ENCODE measurements around the gene MET. TPM values are rescaled to one million over a fixed set of nuclear protein-coding genes. Genes with fewer than 3 reads are reported as not detected.

Gene MET
- total RNA-seq, 1 experiment from 2014 or later: 5.0 TPM

GRCh38 chr7:116647290-116647689, 24.7 kb upstream of the MET start:
- no peak overlapping the region for H3K27ac Mint-ChIP-seq
- Histone ChIP-seq H3K23me2 (ENCODE audit: insufficient read length, low read depth, low read length, poor library complexity, severe bottlenecking) (no peaks in the 10 kb centered on the region), H4K8ac (replicated peaks; ENCODE audit: insufficient read length, low read depth, low read length) (no peak overlapping the region), H3K4me2 (ENCODE audit: insufficient read depth, insufficient read length, low read length) (no peak overlapping the region), H3K27ac (ENCODE audit: insufficient read length, low read depth, low read length) (no peak overlapping the region), H3K56ac (ENCODE audit: insufficient read length, low read depth, low read length) (no peak overlapping the region), H3K23ac (ENCODE audit: insufficient read length, low read depth, low read length) (no peak overlapping the region), H4K20me1 (ENCODE audit: control insufficient read depth, insufficient read depth, insufficient read length) (no peaks in the 10 kb centered on the region), H3K79me2 (ENCODE audit: insufficient read depth, low read length) (no peaks in the 10 kb centered on the region), H3T11ph (ENCODE audit: low read length) (no peak overlapping the region), H2BK15ac (ENCODE audit: low read depth, low read length) (no peak overlapping the region), H2BK120ac (ENCODE audit: low read depth, low read length, poor library complexity, severe bottlenecking) (no peak overlapping the region), H2BK20ac (ENCODE audit: low read depth, low read length, poor library complexity, severe bottlenecking) (no peak overlapping the region), H4K91ac (ENCODE audit: insufficient read length, low read depth, low read length) (no peak overlapping the region), H2AFZ (ENCODE audit: low read length) (no peak overlapping the region), H2AK5ac (ENCODE audit: insufficient read length, low read length) (no peak overlapping the region), H2BK12ac (ENCODE audit: insufficient read length, low read depth, low read length) (no peak overlapping the region), H3K27me3 (ENCODE audit: insufficient read depth, low read length) (no peaks in the 10 kb centered on the region), H3K18ac (ENCODE audit: insufficient read length, low read depth, low read length) (no peak overlapping the region), H3K4ac (ENCODE audit: low read depth, low read length) (no peak overlapping the region), H3K9ac (ENCODE audit: extremely low read depth, insufficient read length, low read length) (no peak overlapping the region), H3K4me1 (ENCODE audit: insufficient read depth, low read length) (no peaks in the 10 kb centered on the region), H2BK5ac (ENCODE audit: insufficient read length, low read length) (no peak overlapping the region), H3K79me1 (ENCODE audit: insufficient read depth, low read depth, low read length, poor library complexity, severe bottlenecking) (no peaks in the 10 kb centered on the region), H3K9me3 (ENCODE audit: control insufficient read depth, low read depth, low read length) (no peaks in the 10 kb centered on the region), H3K14ac (ENCODE audit: insufficient read depth, low read length) (no peak overlapping the region), H4K5ac (ENCODE audit: insufficient read length, low read depth, low read length) (no peak overlapping the region)
- H3K36me3 Mint-ChIP-seq (ENCODE audit: insufficient read depth in 1 of 3, low read depth in 3 of 3): no peaks in the 10 kb centered on the region
- H3K27me3 Mint-ChIP-seq (ENCODE audit: low read depth): peaks cover 2% of the 10 kb centered on the region; the same call in 1 of the 2 replicates
- peaks cover 3 to 4% of the 10 kb centered on the region in 2 experiments; a peak in 1 of 4 replicates for H3K4me1 Mint-ChIP-seq
- no peaks in the 10 kb centered on the region for H3K9me3 Mint-ChIP-seq
- DNase-seq: no peak
- no peak overlapping the region for H3K4me3 Mint-ChIP-seq
- TF ChIP-seq CTCF (conservative IDR thresholded peaks at IDR 0.05): no peak
- WGBS (ENCODE audit: extremely low coverage, insufficient read length, low lambda C conversion rate): no CpG with 5 or more reads among the region's 2 CpGs

All from H9 (cell line).